T-helper 2 cell (primary cell): ENCODE results near the gene SH3RF2.

Experiments used
- DNase-seq, 5 experiments: peaks; one replicate each; pipeline versions ENCODE4 v3.0.0 to v3.0.0-alpha.2; 2012 to 2022

SH3RF2 gene

DNA sequence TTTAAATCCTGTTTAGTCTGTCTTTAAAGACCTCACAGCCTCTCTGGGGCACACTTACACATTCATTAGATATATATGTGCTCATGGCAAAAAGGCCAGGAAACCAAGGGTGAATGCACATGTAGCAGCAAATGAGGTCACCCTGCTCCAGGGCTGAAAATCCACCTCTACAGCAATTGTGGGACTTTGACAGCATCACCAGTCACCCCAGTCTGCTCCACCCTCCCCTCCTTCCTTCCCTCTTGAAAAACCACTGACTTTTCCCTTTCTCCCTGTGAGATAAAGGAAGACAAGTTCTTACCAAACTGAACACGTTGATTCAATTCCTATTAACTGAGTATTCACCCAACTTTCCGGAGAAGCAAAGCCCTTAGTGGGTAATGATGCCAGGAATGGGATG lies 15.2 kb upstream of the SH3RF2 start:
- no peak for DNase-seq

- no peak for DNase-seq
Observed at GRCh38 chr5:145922059-145922458, 14.3 kb upstream of the SH3RF2 start.

DNA sequence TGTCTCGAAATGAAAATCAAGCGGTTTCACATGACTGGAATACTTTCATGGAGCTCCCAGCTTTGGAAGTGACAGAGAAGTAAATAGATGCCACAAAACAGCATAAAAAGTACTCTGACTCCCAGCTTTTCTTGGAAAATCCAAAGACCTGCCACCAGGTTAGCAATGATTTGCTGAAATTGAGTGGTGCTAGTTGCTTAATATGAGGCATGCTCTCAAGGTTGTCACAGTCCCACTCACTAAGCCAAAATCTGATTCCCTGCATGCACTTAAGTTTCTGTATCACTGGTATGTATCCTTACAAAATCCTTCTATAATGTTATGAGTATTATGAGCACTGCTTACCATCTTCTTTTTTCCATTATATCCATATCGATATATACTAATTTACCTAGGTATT lies 13.0 kb upstream of the SH3RF2 start:
- no peak for DNase-seq

- DNase-seq = peak in 1 of 5 experiments; percentile 34
Observed at GRCh38 chr5:145924849-145925248, 11.5 kb upstream of the SH3RF2 start.

GRCh38 chr5:145925353-145925752 lies 11.0 kb upstream of the SH3RF2 start:
- DNase-seq = no peak

GRCh38 chr5:145925803-145926202 lies 10.6 kb upstream of the SH3RF2 start:
- DNase-seq = peak in 1 of 5 experiments; percentile 83

DNA sequence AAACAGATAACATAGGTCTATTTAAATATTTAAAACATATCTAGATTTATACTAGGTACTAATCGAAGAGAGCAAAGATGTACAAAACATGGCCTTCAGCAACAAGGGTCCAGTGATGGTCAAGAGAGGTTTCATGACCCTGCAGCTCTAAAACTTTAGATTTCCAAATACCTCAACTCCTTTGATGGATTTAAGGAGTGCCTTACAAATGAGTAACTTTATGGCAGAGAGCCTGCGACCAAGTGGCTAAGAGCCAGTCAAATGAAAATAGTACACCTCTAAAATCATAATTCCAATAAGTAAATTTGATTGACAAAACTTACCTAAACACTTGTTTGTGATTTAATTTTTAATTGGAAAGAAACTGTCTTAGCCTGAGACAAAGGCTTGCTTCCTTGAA lies 4.7 kb upstream of the SH3RF2 start:
- no peak for DNase-seq

DNA sequence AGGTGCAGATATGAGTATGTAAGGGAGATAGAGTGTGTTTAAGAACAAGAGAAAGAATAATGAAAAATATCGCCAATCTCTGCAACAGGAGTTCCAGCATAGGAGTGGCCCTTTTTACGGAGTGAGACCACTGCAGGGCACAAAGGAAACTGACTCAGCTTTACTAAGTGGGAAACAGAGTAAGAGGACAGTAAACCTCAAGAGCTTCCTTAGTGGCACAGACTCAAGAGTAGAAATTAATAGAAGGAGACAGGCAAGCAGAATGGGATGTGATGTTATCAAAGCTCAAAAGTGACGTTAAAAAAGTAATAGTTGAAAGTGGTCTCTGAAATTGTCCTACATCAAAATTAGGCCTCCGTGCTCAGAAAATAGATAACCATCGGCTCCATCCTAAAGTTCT lies 2.1 kb upstream of the SH3RF2 start:
- no peak for DNase-seq

GRCh38 chr5:145937432-145938250 lies 1.3 kb downstream of the SH3RF2 start:
- peak in 1 of 5 experiments; percentile 88 for DNase-seq

GRCh38 chr5:145938776-145939539 lies 2.6 kb downstream of the SH3RF2 start:
- DNase-seq = no peak

DNA sequence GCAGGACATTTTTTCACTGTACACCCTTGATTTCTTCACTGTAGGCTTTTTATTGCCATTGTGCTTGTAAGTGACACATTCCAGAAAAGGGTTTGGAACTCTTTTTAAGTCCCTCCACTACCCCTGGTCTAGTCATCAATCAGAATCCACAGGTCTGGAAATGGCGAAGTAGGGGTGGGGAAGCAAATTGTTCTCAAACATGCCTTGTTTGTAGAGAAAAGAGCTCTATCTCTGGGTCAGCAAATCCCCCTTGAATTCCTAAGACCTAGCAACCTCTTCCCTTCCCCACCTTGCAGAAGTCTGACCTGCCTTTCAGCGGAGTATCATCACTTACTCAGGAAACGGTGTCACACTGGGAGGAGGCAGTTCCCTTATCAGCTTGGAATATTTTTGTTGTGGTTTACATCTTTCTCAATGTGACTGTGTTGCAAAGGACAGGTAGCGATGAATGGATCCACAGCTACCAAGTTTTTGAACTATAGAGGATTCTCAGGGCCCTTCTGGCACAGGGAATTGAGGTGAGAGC lies 3.2 kb downstream of the SH3RF2 start:
- DNase-seq = peak in 1 of 5 experiments; percentile 33

- peak in 1 of 5 experiments; percentile 67 for DNase-seq
Observed at GRCh38 chr5:145941096-145941447, 4.7 kb downstream of the SH3RF2 start.

- DNase-seq = peak in 1 of 5 experiments; percentile 54
Observed at GRCh38 chr5:145941448-145942130, 5.2 kb downstream of the SH3RF2 start.

- DNase-seq = no peak
Observed at GRCh38 chr5:145942201-145942600, 5.8 kb downstream of the SH3RF2 start.

GRCh38 chr5:145942749-145943148 lies 6.4 kb downstream of the SH3RF2 start:
- DNase-seq = no peak

- peak in 1 of 5 experiments; percentile 28 for DNase-seq
Observed at GRCh38 chr5:145943674-145944121, 7.3 kb downstream of the SH3RF2 start.

GRCh38 chr5:145944328-145944727 lies 8.0 kb downstream of the SH3RF2 start:
- DNase-seq = no peak

DNA sequence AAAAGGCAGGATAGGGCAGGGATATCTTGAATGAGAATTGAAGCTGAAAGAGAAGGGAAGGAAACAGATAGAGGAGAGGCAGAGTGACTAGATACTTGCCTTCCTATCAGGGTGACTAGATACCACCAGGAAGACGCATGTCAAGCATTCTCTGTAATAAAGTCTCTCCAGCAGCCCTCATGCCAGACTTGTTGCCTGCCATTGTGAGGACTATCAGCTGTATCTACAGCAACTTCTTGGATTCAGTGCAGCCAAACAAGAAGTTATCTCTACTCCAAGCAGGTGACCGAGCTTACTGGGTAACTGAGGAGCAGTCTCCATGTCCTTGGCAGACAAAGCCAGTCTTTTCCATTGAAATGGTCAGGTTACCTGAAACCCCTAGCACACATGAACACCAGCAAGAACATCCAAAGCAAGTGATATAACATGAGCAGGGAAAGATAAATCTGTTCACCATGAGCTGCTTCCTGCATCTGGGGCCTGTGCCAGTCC lies 9.3 kb downstream of the SH3RF2 start:
- no peak for DNase-seq

- DNase-seq = peak in 1 of 5 experiments; percentile 95
Observed at GRCh38 chr5:145946112-145946861, 9.9 kb downstream of the SH3RF2 start.

GRCh38 chr5:145947581-145947980 lies 11.2 kb downstream of the SH3RF2 start:
- DNase-seq = peak in 1 of 5 experiments; percentile 61

GRCh38 chr5:145948047-145948446 lies 11.7 kb downstream of the SH3RF2 start:
- no peak for DNase-seq

GRCh38 chr5:145948921-145949320 lies 12.5 kb downstream of the SH3RF2 start:
- DNase-seq = no peak
